ENCODE data around the gene TRPV4.

TRPV4 gene

GRCh38 chr12:109785854-109786253, 47.3 kb downstream of the TRPV4 start:
- no peak overlapping the region for H3K4me3 ChIP-seq (replicated peaks; ENCODE audit: low read depth, low read length)
- TF ChIP-seq, protein P1, sequence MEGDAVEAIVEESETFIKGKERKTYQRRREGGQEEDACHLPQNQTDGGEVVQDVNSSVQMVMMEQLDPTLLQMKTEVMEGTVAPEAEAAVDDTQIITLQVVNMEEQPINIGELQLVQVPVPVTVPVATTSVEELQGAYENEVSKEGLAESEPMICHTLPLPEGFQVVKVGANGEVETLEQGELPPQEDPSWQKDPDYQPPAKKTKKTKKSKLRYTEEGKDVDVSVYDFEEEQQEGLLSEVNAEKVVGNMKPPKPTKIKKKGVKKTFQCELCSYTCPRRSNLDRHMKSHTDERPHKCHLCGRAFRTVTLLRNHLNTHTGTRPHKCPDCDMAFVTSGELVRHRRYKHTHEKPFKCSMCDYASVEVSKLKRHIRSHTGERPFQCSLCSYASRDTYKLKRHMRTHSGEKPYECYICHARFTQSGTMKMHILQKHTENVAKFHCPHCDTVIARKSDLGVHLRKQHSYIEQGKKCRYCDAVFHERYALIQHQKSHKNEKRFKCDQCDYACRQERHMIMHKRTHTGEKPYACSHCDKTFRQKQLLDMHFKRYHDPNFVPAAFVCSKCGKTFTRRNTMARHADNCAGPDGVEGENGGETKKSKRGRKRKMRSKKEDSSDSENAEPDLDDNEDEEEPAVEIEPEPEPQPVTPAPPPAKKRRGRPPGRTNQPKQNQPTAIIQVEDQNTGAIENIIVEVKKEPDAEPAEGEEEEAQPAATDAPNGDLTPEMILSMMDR (IDR thresholded peaks at IDR 0.05; ENCODE audit: insufficient read depth, low read length, poor library complexity, severe bottlenecking): no peak

GRCh38 chr12:109783965-109784244, 49.3 kb downstream of the TRPV4 start:
- TF ChIP-seq, protein P1 (IDR thresholded peaks at IDR 0.05; ENCODE audit: insufficient read depth, low read length, poor library complexity, severe bottlenecking): no peak
- H3K36me3 ChIP-seq (ENCODE audit: control insufficient read depth, insufficient read depth, low read length): no peaks in the 10 kb centered on the region
- H3K27me3 ChIP-seq (replicated peaks; ENCODE audit: control insufficient read depth, insufficient read depth, low read length): no peaks in the 10 kb centered on the region
- no peak overlapping the region for H3K4me3 ChIP-seq (replicated peaks; ENCODE audit: low read depth, low read length)
- DNase-seq (ENCODE audit: extremely low read depth, insufficient read length): no peak

More at GRCh38 chr12:109785854-109786253, 47.3 kb downstream of the TRPV4 start:
- no peak for DNase-seq (ENCODE audit: extremely low read depth, insufficient read length)
- no peaks in the 10 kb centered on the region; the same call in 1 of the 2 replicates for H3K27me3 ChIP-seq (replicated peaks; ENCODE audit: control insufficient read depth, insufficient read depth, low read length)
- no peaks in the 10 kb centered on the region for H3K36me3 ChIP-seq (ENCODE audit: control insufficient read depth, insufficient read depth, low read length)

DNA sequence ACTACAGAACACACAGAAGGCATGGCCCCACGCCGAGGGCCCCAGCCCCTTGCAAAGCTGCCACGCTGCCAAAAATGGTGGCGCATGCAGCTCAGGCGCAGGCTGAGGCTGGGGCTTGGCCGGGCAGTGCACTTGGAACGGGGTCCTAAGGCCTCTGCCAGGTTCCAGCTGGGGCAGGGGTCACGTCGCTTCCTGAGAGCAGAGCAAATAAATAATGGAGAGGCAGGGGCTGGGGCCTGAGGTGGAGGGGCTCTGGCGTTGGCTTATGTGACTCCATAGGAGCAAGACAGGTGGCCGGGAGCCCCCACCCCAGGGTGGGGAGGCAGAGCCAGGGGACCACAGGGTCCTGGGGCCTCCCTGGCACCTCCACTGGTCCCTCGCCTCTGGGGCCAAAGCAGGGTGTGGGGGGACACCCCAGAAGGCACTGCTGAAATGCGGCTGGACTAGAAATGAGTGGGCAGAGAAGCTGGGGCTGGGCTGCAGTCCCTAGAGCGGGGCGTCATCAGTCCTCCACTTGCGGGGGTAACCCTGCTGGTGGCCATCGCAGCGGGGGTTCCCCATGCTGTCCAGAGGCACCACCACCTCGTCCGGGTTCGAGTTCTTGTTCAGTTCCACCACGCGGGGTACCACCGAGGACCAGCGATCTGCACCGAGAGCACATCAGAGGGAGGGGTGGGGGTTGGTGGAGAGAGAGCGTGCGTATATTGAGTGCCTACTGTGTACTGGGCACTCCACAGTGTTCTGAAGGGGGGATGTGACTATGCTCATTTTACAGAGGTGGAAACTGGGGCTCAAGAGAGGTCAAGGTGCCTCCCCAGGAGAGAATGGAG, 49.8 kb downstream of the TRPV4 start:
- Histone ChIP-seq H3K4me3 (replicated peaks; ENCODE audit: low read depth, low read length) (no peak overlapping the region), H3K27me3 (replicated peaks; ENCODE audit: control insufficient read depth, insufficient read depth, low read length) (no peaks in the 10 kb centered on the region), H3K36me3 (ENCODE audit: control insufficient read depth, insufficient read depth, low read length) (no peaks in the 10 kb centered on the region)
- no peak for DNase-seq (ENCODE audit: extremely low read depth, insufficient read length)
- TF ChIP-seq, protein P1 (IDR thresholded peaks at IDR 0.05; ENCODE audit: insufficient read depth, low read length, poor library complexity, severe bottlenecking): no peak

GRCh38 chr12:109782326-109782703, 50.9 kb downstream of the TRPV4 start:
- no peaks in the 10 kb centered on the region for H3K27me3 ChIP-seq (replicated peaks; ENCODE audit: control insufficient read depth, insufficient read depth, low read length)
- no peak overlapping the region for H3K4me3 ChIP-seq (replicated peaks; ENCODE audit: low read depth, low read length)
- no peaks in the 10 kb centered on the region for H3K36me3 ChIP-seq (ENCODE audit: control insufficient read depth, insufficient read depth, low read length)
- no peak for DNase-seq (ENCODE audit: extremely low read depth, insufficient read length)
- TF ChIP-seq, protein P1 (IDR thresholded peaks at IDR 0.05; ENCODE audit: insufficient read depth, low read length, poor library complexity, severe bottlenecking): no peak

DNA sequence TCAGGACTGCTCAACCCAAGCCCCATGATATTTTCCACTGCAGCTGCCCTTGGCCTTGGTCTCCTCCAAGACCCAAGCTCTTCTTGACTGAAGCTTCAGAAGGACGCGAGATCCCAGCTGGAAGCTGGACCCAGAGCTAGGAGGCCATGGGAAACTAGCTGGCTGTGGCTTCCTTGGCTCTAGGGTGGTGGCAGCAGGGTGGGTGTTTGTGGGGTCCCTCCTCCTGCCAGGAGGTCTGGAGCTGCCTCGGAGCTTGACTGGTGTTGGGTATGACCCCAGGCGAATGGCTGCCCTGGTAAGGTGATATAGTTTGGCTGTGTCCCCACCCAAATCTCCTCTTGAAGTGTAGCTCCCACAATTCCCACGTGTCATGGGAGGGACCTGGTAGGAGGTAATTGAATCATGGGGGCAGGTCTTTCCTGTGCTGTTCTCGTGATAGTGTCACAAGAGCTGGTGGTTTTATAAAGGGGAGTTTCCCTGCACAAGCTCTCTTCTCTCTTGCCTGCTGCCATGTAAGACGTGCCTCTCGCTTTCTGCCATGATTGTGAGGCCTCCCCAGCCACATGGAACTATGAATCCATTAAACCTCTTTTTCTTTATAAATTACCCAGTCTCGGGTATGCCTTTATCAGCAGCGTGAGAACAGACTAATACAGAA, 51.4 kb downstream of the TRPV4 start:
- no peak for DNase-seq (ENCODE audit: extremely low read depth, insufficient read length)
- TF ChIP-seq, protein P1 (IDR thresholded peaks at IDR 0.05; ENCODE audit: insufficient read depth, low read length, poor library complexity, severe bottlenecking): no peak

More for the DNA sequence above, 51.4 kb downstream of the TRPV4 start:
- Histone ChIP-seq H3K4me3 (replicated peaks; ENCODE audit: low read depth, low read length) (no peak overlapping the region), H3K36me3 (ENCODE audit: control insufficient read depth, insufficient read depth, low read length) (no peaks in the 10 kb centered on the region), H3K27me3 (replicated peaks; ENCODE audit: control insufficient read depth, insufficient read depth, low read length) (no peaks in the 10 kb centered on the region)

All from GM06990 (cell line).